ENCODE measurements around the gene CROCC2. TPM values are rescaled to one million over a fixed set of nuclear protein-coding genes. Genes with fewer than 3 reads are reported as not detected.

CROCC2 gene
- total and polyA plus RNA-seq, 10 of the 15 experiments (the other 5 are each of a cell fraction or from before 2014, with no cell fraction given) = not detected

- Histone ChIP-seq H2AFZ (ENCODE audit: control insufficient read depth, low read depth, low read length) (no peak overlapping the region), H3K4me2 (ENCODE audit: control insufficient read depth, insufficient read depth) (no peak overlapping the region), H3K79me2 (ENCODE audit: control insufficient read depth, insufficient read depth, low read length) (no peaks in the 10 kb centered on the region), H3K27ac (ENCODE audit: control insufficient read depth, insufficient read depth) (no peak overlapping the region), H3K27me3 (replicated peaks in 1 of 2; ENCODE audit: control insufficient read depth in 2 of 2, insufficient read depth in 2 of 2, low read length in 1 of 2) (peaks cover 0 to 2% of the 10 kb centered on the region in 2 experiments; a peak in 3 of 4 replicates), H3K4me1 (ENCODE audit: control insufficient read depth, insufficient read depth, low read length) (no peaks in the 10 kb centered on the region), H4K20me1 (ENCODE audit: control insufficient read depth, insufficient read depth) (no peaks in the 10 kb centered on the region), H3K4me3 (no peak overlapping the region), H3K36me3 (ENCODE audit: control insufficient read depth in 2 of 2, insufficient read depth in 2 of 2, low read length in 1 of 2) (no peaks in the 10 kb centered on the region), H3K9me3 (replicated peaks; ENCODE audit: control insufficient read depth, insufficient read depth, low read length) (no peaks in the 10 kb centered on the region), H3K9ac (ENCODE audit: control insufficient read depth, insufficient read depth, low read length) (no peak overlapping the region)
- ChIA-PET SMC1A (ENCODE audit: uncharacterized antibody, unreplicated experiment) (no interaction called here), RAD21 (ENCODE audit: unreplicated experiment) (no interaction called here), POLR2A (no interaction called here), CTCF (no interaction called here)
- 36% methylated on average over 21 of the region's 21 CpGs for WGBS (ENCODE audit: insufficient coverage, insufficient replicate concordance, low lambda C conversion rate, missing lambda C conversion rate)
- no peak for FAIRE-seq
- intact Hi-C loops (cut with micrococcal nuclease; ENCODE audit: unreplicated experiment) = no loop called here
- no peak for DNase-seq (ENCODE audit: low read depth, low spot score)
- BruUV-seq (replicated peaks) = no TSS peak
- ATAC-seq = no peak
- no peak for TF ChIP-seq ZZZ3 (IDR thresholded peaks at IDR 0.05; ENCODE audit: control insufficient read depth, insufficient read length, low read depth)
- TF ChIP-seq ZBTB4 (CRISPR knock-in tag; IDR thresholded peaks at IDR 0.05) = no peak
- TF ChIP-seq DPF2 (IDR thresholded peaks at IDR 0.05) = no peak
- no peak for TF ChIP-seq SREBF1 (IDR thresholded peaks at IDR 0.05; ENCODE audit: low read length)
- TF ChIP-seq IKZF2 (IDR thresholded peaks at IDR 0.05) = no peak
- no peak for TF ChIP-seq RAD51 (IDR thresholded peaks at IDR 0.05)
- in situ Hi-C loops (cut with MboI) = no loop called here
These were observed 32.9 kb upstream of the CROCC2 start for GRCh38 chr2:240873098-240873788.

Measured in GM12878 (cell line).